Fibroblast of lung (primary cell): ENCODE data around the gene TSPAN11.

Experiments
- CTCF ChIP-seq, 2 donors: IDR thresholded peaks in 1 of 2; conservative IDR thresholded peaks in 1 of 2; 1 replicate in 1 of 2; 2 replicates in 1 of 2; pipeline ENCODE4 v1.5.1; 2011 to 2012; ENCODE audit warnings: low read length in 2 of 2, control low read depth in 1 of 2, inconsistent platforms in 1 of 2, low read depth in 1 of 2, mild to moderate bottlenecking in 1 of 2
- EZH2 ChIP-seq: IDR thresholded peaks from 2 replicates; pipeline ENCODE4 v1.5.1; 2012; ENCODE audit warnings: low read length, control low read depth, mild to moderate bottlenecking; ENCODE audit errors: missing control alignments

DNA sequence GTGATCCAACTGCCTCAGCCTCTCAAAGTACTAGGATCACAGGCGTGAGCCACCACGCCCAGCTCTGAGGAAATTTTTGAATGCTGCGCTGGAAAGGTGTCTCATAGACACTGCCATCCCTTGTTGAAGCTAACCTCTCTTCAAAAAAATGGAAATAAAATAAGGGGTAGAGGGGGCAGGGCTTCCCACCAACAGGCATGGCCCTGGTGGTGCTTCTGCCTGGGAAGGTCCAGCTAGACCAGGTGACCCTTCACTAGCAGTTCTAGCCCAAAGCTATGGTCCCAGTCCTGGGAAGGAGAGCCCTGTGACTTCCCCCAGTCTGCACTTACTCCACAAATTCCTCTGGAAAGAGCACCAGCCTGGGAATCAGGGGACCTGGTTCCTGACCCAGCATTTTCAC is 45.7 kb upstream of the TSPAN11 start:
- TF ChIP-seq CTCF (conservative IDR thresholded peaks at IDR 0.05 in 1 of 2, IDR thresholded peaks at IDR 0.05 in 1 of 2; ENCODE audit: low read depth in 1 of 2, low read length in 2 of 2): no peak
- no peak for TF ChIP-seq EZH2
